Lower leg skin (tissue), 4 donors: ENCODE results near the gene CCDC191. TPM values are rescaled to one million over a fixed set of nuclear protein-coding genes. Genes with fewer than 3 reads are reported as not detected.

Experiments used
- DNase-seq, 2 donors: peaks; one replicate each; pipeline ENCODE4 v3.0.0-alpha.2; 2019; ENCODE audit warnings: low spot score in 2 of 2
- H3K4me3 ChIP-seq: fragments of 200-600 bp; sonication (generic); 2 replicates; pipeline ENCODE4 v1.5.1; 2017; ENCODE audit warnings: mild to moderate bottlenecking, low read depth; ENCODE audit not compliant: poor library complexity, severe bottlenecking
- CTCF ChIP-seq, 3 donors: fragments of 450-650 bp; IDR thresholded peaks; one replicate each; pipeline ENCODE4 v1.5.1; 2016; ENCODE audit warnings: antibody characterized with exemption in 3 of 3, mild to moderate bottlenecking in 3 of 3, moderate library complexity in 2 of 3
- POLR2A ChIP-seq, 2 donors: fragments of 450-650 bp; IDR thresholded peaks; one replicate each; pipeline ENCODE4 v1.6.1; 2016 to 2017; ENCODE audit warnings: antibody characterized with exemption in 2 of 2, mild to moderate bottlenecking in 1 of 2, moderate library complexity in 1 of 2
- WGBS, 2 donors: methylation state at CpG; one replicate each; pipeline ENCODE4 v1.1.5; 2018; 5-methylcytosine and 5-hydroxymethylcytosine counted together
- intact Hi-C: fragments of 100-400 bp; cut with DNase I; formaldehyde crosslinking; loops from one replicate; pipeline ENCODE4 v1.15.0; 2023; ENCODE audit warnings: low total_unique reads
- total RNA-seq, 4 donors: library from RNA; depleted of rRNA; stranded (reverse); fragments of >200 nt; gene quantifications; one replicate each; pipeline ENCODE4 v1.1.0, GENCODE V29; 2016

CCDC191 gene
- total RNA-seq, 4 donors from 2014 or later: 2.5 to 7.3 (median 5.3) TPM

GRCh38 chr3:114083112-114083511, 26.8 kb upstream of the CCDC191 start:
- WGBS, 2 donors: 95 to 96% methylated on average over 2 of the region's 2 CpGs
- no peak for DNase-seq
- TF ChIP-seq POLR2A (IDR thresholded peaks at IDR 0.05) (no peak), CTCF (IDR thresholded peaks at IDR 0.05) (no peak)
- no peak overlapping the region for H3K4me3 ChIP-seq
- intact Hi-C loops: no loop called here

- no peak for TF ChIP-seq CTCF (IDR thresholded peaks at IDR 0.05)
- TF ChIP-seq POLR2A (IDR thresholded peaks at IDR 0.05): no peak
- no peak for DNase-seq
- intact Hi-C loops: no loop called here
- no peak overlapping the region for H3K4me3 ChIP-seq
Measured at GRCh38 chr3:114081037-114081436, 24.7 kb upstream of the CCDC191 start.

GRCh38 chr3:114080201-114080600, 23.9 kb upstream of the CCDC191 start:
- intact Hi-C loops: no loop called here
- no peak for DNase-seq
- no peak overlapping the region for H3K4me3 ChIP-seq
- TF ChIP-seq CTCF (IDR thresholded peaks at IDR 0.05) (no peak), POLR2A (IDR thresholded peaks at IDR 0.05) (no peak)

- WGBS, 2 donors: 72 to 82% methylated on average over 5 of the region's 5 CpGs
- TF ChIP-seq POLR2A (IDR thresholded peaks at IDR 0.05) (no peak), CTCF (IDR thresholded peaks at IDR 0.05) (no peak)
Measured at GRCh38 chr3:114079761-114080160, 23.4 kb upstream of the CCDC191 start.

GRCh38 chr3:114078126-114078525, 21.8 kb upstream of the CCDC191 start:
- H3K4me3 ChIP-seq: no peak overlapping the region
- no peak for DNase-seq
- intact Hi-C loops: no loop called here
- TF ChIP-seq CTCF (IDR thresholded peaks at IDR 0.05): no peak
- no peak for TF ChIP-seq POLR2A (IDR thresholded peaks at IDR 0.05)

More at GRCh38 chr3:114079761-114080160, 23.4 kb upstream of the CCDC191 start:
- no peak for DNase-seq
- intact Hi-C loops: no loop called here
- H3K4me3 ChIP-seq: no peak overlapping the region

- 81% methylated on average over 6 of the region's 6 CpGs for WGBS, 2 donors
- H3K4me3 ChIP-seq: no peak overlapping the region
- no peak for DNase-seq
- TF ChIP-seq POLR2A (IDR thresholded peaks at IDR 0.05): no peak
- TF ChIP-seq CTCF (IDR thresholded peaks at IDR 0.05): no peak
- intact Hi-C loops: no loop called here
Measured at GRCh38 chr3:114076711-114077110, 20.4 kb upstream of the CCDC191 start.
